ENCODE results near the gene NOC4L.

DNA sequence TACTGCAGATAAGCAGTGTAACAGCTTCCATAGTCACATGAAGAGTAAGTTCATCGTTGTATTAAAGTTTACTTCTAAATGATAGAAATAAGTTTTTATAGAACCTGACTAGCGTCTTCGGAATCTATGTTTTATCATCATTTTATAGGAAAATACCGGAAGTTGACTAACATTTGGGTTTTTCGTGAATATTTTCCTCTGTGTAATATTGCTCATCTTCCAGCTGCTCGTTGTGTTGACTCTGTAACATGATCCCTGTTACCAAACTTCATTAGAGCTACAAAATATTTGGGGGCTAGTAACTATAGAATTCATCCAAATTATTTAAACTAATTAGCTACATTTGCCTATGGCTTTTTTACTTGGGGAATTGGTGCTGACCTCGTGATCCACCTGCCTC lies 37.3 kb upstream of the NOC4L start:
- TF ChIP-seq, protein P1, sequence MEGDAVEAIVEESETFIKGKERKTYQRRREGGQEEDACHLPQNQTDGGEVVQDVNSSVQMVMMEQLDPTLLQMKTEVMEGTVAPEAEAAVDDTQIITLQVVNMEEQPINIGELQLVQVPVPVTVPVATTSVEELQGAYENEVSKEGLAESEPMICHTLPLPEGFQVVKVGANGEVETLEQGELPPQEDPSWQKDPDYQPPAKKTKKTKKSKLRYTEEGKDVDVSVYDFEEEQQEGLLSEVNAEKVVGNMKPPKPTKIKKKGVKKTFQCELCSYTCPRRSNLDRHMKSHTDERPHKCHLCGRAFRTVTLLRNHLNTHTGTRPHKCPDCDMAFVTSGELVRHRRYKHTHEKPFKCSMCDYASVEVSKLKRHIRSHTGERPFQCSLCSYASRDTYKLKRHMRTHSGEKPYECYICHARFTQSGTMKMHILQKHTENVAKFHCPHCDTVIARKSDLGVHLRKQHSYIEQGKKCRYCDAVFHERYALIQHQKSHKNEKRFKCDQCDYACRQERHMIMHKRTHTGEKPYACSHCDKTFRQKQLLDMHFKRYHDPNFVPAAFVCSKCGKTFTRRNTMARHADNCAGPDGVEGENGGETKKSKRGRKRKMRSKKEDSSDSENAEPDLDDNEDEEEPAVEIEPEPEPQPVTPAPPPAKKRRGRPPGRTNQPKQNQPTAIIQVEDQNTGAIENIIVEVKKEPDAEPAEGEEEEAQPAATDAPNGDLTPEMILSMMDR (conservative IDR thresholded peaks at IDR 0.05) = no peak
- TF ChIP-seq ZFX (IDR thresholded peaks at IDR 0.05) = no peak
